ENCODE measurements around the gene SLC35F3.
"Not testable (repeated sequence)": the region's sequence is repeated elsewhere in the genome, so short reads cannot be mapped to it uniquely, and the experiment has no call there.

The SLC35F3 gene

DNA sequence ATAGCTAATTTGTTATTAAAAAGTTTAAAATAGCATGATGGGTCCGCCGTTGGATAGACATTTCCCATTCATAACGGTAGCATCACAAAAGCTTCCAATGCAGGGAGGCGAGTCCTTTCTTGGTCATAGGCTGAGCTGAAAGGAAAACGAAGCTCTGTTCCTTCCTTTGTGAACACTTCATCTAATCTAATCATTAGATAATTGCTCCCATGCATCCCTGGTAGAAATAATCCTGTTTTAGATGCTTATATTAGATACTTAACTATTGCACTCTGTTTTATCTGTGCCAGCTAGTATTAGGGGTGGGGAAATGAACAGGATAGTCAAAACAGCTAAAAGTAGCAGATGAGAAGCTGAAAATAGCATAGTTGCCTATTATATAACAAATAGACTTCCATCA is 215.0 kb downstream of the SLC35F3 start:
- Histone ChIP-seq H3K27ac (no peak overlapping the region), H3K4me3 (ENCODE audit: low read depth in 1 of 2, low read length in 1 of 2) (no peak overlapping the region), H3K36me3 (no peaks in the 10 kb centered on the region), H3K4me1 (ENCODE audit: control insufficient read depth in 1 of 2, insufficient read depth in 1 of 2, low read depth in 1 of 2, low read length in 1 of 2) (peaks cover 0 to 6% of the 10 kb centered on the region in 2 experiments), H3K27me3 (peaks cover 19% of the 10 kb centered on the region), H3K9me3 (no peaks in the 10 kb centered on the region)
- TF ChIP-seq, protein P1, sequence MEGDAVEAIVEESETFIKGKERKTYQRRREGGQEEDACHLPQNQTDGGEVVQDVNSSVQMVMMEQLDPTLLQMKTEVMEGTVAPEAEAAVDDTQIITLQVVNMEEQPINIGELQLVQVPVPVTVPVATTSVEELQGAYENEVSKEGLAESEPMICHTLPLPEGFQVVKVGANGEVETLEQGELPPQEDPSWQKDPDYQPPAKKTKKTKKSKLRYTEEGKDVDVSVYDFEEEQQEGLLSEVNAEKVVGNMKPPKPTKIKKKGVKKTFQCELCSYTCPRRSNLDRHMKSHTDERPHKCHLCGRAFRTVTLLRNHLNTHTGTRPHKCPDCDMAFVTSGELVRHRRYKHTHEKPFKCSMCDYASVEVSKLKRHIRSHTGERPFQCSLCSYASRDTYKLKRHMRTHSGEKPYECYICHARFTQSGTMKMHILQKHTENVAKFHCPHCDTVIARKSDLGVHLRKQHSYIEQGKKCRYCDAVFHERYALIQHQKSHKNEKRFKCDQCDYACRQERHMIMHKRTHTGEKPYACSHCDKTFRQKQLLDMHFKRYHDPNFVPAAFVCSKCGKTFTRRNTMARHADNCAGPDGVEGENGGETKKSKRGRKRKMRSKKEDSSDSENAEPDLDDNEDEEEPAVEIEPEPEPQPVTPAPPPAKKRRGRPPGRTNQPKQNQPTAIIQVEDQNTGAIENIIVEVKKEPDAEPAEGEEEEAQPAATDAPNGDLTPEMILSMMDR (IDR thresholded peaks at IDR 0.05) = no peak

DNA sequence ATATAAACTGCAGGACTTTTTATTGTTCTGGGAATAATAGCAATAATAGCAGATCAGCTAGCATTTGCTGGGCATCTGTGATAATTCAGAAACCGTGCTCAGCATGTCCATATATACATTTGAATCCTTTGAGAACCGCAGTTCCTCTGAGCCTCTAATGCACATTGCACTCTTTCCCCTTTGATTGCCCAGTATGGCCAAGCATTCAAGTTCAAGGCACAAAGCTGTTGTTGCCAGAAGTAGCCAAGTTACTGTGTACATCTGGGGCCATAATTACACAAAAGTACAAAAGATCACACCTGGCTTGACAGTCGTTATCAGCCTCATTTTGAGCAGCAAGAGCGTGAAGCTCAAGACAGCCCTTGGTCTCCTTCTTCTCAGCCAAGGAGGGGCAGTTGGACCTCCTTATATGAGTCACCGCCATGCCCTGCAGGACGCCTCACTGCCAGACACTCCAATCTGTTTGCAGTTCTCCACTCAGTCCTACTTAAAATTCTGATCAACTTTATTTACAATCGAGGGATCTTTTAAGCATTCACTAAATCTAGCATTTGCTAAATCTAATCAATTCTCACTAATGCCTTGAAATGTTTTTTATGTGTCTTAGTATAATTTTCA is 216.0 kb downstream of the SLC35F3 start:
- Histone ChIP-seq H3K4me3 (ENCODE audit: low read depth in 1 of 2, low read length in 1 of 2) (no peak overlapping the region), H3K27me3 (peaks cover 23% of the 10 kb centered on the region), H3K4me1 (ENCODE audit: control insufficient read depth in 1 of 2, insufficient read depth in 1 of 2, low read depth in 1 of 2, low read length in 1 of 2) (no peaks in the 10 kb centered on the region), H3K36me3 (no peaks in the 10 kb centered on the region), H3K9me3 (no peaks in the 10 kb centered on the region), H3K27ac (no peak overlapping the region)
- TF ChIP-seq, protein P1 (IDR thresholded peaks at IDR 0.05) = no peak

DNA sequence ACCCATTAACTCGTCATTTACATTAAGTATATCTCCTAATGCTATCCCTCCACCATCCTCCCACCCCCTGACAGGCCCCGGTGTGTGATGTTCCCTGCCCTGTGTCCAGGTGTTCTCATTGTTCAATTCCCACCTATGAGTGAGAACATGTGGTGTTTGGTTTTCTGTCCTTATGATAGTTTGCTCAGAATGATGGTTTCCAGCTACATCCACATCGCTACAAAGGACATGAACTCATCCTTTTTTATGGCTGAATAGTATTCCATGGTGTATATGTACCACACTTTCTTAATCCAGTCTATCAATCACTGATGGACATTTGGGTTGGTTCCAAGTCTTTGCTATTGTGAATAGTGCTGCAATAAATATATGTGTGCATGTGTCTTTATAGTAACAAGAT is 217.2 kb downstream of the SLC35F3 start:
- H3K27me3 ChIP-seq = peaks cover 29% of the 10 kb centered on the region
- not testable (repeated sequence) for H3K9me3 ChIP-seq; H3K4me1 ChIP-seq (ENCODE audit: control insufficient read depth in 1 of 2, insufficient read depth in 1 of 2, low read depth in 1 of 2, low read length in 1 of 2); H3K4me3 ChIP-seq (ENCODE audit: low read depth in 1 of 2, low read length in 1 of 2); H3K36me3 ChIP-seq; H3K27ac ChIP-seq

DNA sequence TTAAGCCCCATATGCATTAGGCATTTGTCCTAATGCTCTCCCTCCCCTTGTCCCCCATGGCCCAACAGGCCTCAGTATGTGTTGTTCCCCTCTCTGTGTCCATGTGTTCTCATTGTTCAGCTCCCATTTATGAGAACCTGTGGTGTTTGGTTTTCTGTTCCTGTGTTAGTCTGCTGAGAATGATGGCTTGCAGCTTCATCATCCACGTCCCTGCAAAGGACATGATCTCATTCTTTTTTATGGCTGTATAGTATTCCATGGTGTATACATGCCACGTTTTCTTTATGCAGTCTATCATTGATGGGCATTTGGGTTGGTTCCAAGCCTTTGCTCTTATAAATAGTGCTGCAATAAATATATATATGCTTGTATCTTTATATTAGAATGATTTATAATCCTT is 218.1 kb downstream of the SLC35F3 start:
- not testable (repeated sequence) for H3K4me3 ChIP-seq (ENCODE audit: low read depth in 1 of 2, low read length in 1 of 2); H3K27ac ChIP-seq; H3K4me1 ChIP-seq (ENCODE audit: control insufficient read depth in 1 of 2, insufficient read depth in 1 of 2, low read depth in 1 of 2, low read length in 1 of 2); H3K9me3 ChIP-seq; H3K36me3 ChIP-seq
- peaks cover 38% of the 10 kb centered on the region for H3K27me3 ChIP-seq

DNA sequence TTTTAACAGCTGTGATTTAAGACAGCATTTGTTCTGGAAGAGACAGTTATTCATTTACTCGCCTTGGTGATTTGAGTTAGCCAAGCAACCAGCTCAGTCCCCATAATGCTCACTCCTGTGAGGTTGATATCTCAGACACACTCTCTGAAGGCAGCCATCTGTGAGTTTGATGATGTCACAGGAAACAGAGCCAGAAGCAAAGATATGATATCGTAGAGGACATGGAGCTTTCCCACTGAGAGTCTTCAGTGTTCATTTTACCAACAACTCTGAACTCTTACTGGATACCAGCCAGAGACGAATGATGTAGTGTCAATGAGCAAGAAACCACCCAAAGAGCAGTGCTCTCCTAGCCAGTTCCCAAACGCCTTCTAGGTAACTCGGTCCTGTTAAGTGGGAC is 219.4 kb downstream of the SLC35F3 start:
- H3K27ac ChIP-seq = no peak overlapping the region
- H3K4me3 ChIP-seq (ENCODE audit: low read depth in 1 of 2, low read length in 1 of 2) = no peak overlapping the region
- H3K9me3 ChIP-seq = no peaks in the 10 kb centered on the region
- H3K27me3 ChIP-seq = peaks cover 50% of the 10 kb centered on the region
- TF ChIP-seq, protein P1 (IDR thresholded peaks at IDR 0.05) = no peak
- no peaks in the 10 kb centered on the region for H3K36me3 ChIP-seq
- no peaks in the 10 kb centered on the region for H3K4me1 ChIP-seq (ENCODE audit: control insufficient read depth in 1 of 2, insufficient read depth in 1 of 2, low read depth in 1 of 2, low read length in 1 of 2)

DNA sequence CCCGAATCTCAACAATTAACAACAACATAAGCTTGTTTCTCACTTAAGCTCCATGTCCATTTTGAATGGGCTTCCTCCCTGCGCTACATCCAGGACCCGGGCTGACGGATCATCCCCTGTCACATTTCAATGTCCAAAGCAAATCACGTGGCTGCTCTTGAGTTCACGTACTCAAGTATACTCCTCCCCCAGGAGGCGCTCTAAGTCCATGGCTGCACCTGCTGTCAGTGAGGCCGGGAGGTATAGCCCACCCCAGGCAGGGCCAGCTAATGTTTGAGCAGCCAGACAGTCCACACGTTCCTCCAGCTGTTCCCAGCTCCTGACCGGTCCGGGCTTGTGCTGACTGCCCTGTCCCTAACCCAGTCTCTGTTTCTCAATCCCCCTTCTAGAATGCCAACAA is 220.8 kb downstream of the SLC35F3 start:
- no peaks in the 10 kb centered on the region for H3K36me3 ChIP-seq
- H3K9me3 ChIP-seq = no peaks in the 10 kb centered on the region
- TF ChIP-seq, protein P1 (IDR thresholded peaks at IDR 0.05) = no peak
- no peak overlapping the region for H3K4me3 ChIP-seq (ENCODE audit: low read depth in 1 of 2, low read length in 1 of 2)
- no peaks in the 10 kb centered on the region for H3K4me1 ChIP-seq (ENCODE audit: control insufficient read depth in 1 of 2, insufficient read depth in 1 of 2, low read depth in 1 of 2, low read length in 1 of 2)
- peaks cover 55% of the 10 kb centered on the region for H3K27me3 ChIP-seq
- H3K27ac ChIP-seq = no peak overlapping the region

DNA sequence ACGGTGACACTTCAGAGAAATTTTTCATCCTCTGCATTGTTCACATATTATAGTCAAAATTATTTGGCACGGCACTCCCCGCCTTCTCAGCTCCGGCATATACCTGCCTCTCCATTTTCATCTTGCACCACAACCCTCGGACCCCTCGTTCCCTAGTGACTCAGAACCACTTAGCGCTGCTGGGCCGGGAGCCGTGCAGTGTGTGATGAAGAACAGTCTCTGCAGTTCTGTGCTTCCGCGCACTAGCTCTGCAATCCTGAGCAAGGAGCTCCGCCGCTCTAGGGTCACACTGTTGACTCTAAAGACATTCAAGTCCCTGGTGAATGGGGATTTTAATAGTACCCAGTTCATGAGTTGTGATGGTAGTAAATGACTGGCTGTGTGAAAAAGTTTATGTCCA is 221.2 kb downstream of the SLC35F3 start:
- Histone ChIP-seq H3K4me3 (ENCODE audit: low read depth in 1 of 2, low read length in 1 of 2) (no peak overlapping the region), H3K4me1 (ENCODE audit: control insufficient read depth in 1 of 2, insufficient read depth in 1 of 2, low read depth in 1 of 2, low read length in 1 of 2) (no peaks in the 10 kb centered on the region), H3K9me3 (no peaks in the 10 kb centered on the region), H3K27me3 (peaks cover 55% of the 10 kb centered on the region), H3K36me3 (no peaks in the 10 kb centered on the region), H3K27ac (no peak overlapping the region)
- TF ChIP-seq, protein P1 (IDR thresholded peaks at IDR 0.05) = no peak
